Measurements from ENCODE around the gene FOXA2. TPM values are rescaled to one million over a fixed set of nuclear protein-coding genes. Genes with fewer than 3 reads are reported as not detected.

Gene FOXA2
- total RNA-seq, 1 donor from 2014 or later = 6.8 TPM

GRCh38 chr20:22563062-22563965, 21.1 kb downstream of the FOXA2 start:
- Histone ChIP-seq H3K27me3 (ENCODE audit: control insufficient read depth, insufficient read depth, low read length) (peaks cover 3% of the 10 kb centered on the region), H3K4me3 (ENCODE audit: low read depth, low read length) (no peak overlapping the region), H3K36me3 (ENCODE audit: control insufficient read depth, insufficient read depth, low read length) (no peaks in the 10 kb centered on the region)
- TF ChIP-seq, protein P1, sequence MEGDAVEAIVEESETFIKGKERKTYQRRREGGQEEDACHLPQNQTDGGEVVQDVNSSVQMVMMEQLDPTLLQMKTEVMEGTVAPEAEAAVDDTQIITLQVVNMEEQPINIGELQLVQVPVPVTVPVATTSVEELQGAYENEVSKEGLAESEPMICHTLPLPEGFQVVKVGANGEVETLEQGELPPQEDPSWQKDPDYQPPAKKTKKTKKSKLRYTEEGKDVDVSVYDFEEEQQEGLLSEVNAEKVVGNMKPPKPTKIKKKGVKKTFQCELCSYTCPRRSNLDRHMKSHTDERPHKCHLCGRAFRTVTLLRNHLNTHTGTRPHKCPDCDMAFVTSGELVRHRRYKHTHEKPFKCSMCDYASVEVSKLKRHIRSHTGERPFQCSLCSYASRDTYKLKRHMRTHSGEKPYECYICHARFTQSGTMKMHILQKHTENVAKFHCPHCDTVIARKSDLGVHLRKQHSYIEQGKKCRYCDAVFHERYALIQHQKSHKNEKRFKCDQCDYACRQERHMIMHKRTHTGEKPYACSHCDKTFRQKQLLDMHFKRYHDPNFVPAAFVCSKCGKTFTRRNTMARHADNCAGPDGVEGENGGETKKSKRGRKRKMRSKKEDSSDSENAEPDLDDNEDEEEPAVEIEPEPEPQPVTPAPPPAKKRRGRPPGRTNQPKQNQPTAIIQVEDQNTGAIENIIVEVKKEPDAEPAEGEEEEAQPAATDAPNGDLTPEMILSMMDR (IDR thresholded peaks at IDR 0.05; ENCODE audit: insufficient read depth, low read length, severe bottlenecking) = no peak
- FAIRE-seq (no peak), DNase-seq (ENCODE audit: low read depth) (no peak)

GRCh38 chr20:22562620-22563019, 21.8 kb downstream of the FOXA2 start:
- no peak for DNase-seq (ENCODE audit: low read depth)
- no peaks in the 10 kb centered on the region for H3K27me3 ChIP-seq (ENCODE audit: control insufficient read depth, insufficient read depth, low read length)

GRCh38 chr20:22561965-22562577, 22.3 kb downstream of the FOXA2 start:
- TF ChIP-seq, protein P1 (IDR thresholded peaks at IDR 0.05; ENCODE audit: insufficient read depth, low read length, severe bottlenecking) = no peak
- no peak for FAIRE-seq
- no peaks in the 10 kb centered on the region for H3K27me3 ChIP-seq (ENCODE audit: control insufficient read depth, insufficient read depth, low read length)
- no peak for DNase-seq (ENCODE audit: low read depth)
- no peaks in the 10 kb centered on the region for H3K36me3 ChIP-seq (ENCODE audit: control insufficient read depth, insufficient read depth, low read length)
- H3K4me3 ChIP-seq (ENCODE audit: low read depth, low read length) = no peak overlapping the region

More at GRCh38 chr20:22562620-22563019, 21.8 kb downstream of the FOXA2 start:
- FAIRE-seq = no peak
- TF ChIP-seq, protein P1 (IDR thresholded peaks at IDR 0.05; ENCODE audit: insufficient read depth, low read length, severe bottlenecking) = no peak
- Histone ChIP-seq H3K36me3 (ENCODE audit: control insufficient read depth, insufficient read depth, low read length) (no peaks in the 10 kb centered on the region), H3K4me3 (ENCODE audit: low read depth, low read length) (no peak overlapping the region)

GRCh38 chr20:22560817-22561216, 23.6 kb downstream of the FOXA2 start:
- no peak for FAIRE-seq
- Histone ChIP-seq H3K27me3 (ENCODE audit: control insufficient read depth, insufficient read depth, low read length) (no peaks in the 10 kb centered on the region), H3K36me3 (ENCODE audit: control insufficient read depth, insufficient read depth, low read length) (no peaks in the 10 kb centered on the region), H3K4me3 (ENCODE audit: low read depth, low read length) (no peak overlapping the region)
- no peak for DNase-seq (ENCODE audit: low read depth)
- TF ChIP-seq, protein P1 (IDR thresholded peaks at IDR 0.05; ENCODE audit: insufficient read depth, low read length, severe bottlenecking) = no peak

GRCh38 chr20:22559711-22560318, 24.6 kb downstream of the FOXA2 start:
- DNase-seq (ENCODE audit: low read depth) (no peak), FAIRE-seq (no peak)
- H3K36me3 ChIP-seq (ENCODE audit: control insufficient read depth, insufficient read depth, low read length) = no peaks in the 10 kb centered on the region
- TF ChIP-seq, protein P1 (IDR thresholded peaks at IDR 0.05; ENCODE audit: insufficient read depth, low read length, severe bottlenecking) = no peak
- no peak overlapping the region for H3K4me3 ChIP-seq (ENCODE audit: low read depth, low read length)
- no peaks in the 10 kb centered on the region for H3K27me3 ChIP-seq (ENCODE audit: control insufficient read depth, insufficient read depth, low read length)

All from bronchial epithelial cell (primary cell).